ENCODE measurements around the gene BAD. TPM values are rescaled to one million over a fixed set of nuclear protein-coding genes. Genes with fewer than 3 reads are reported as not detected.

BAD gene
- total RNA-seq, 1 experiment from 2014 or later, result 50.5 TPM

- ChIA-PET POLR2A (no interaction called here), CTCF (no interaction called here)
- peaks cover 9% of the 10 kb centered on the region for H3K27me3 Mint-ChIP-seq (ENCODE audit: insufficient read depth, unreplicated experiment)
- no TSS peak for BruUV-seq (replicated peaks)
- no peaks in the 10 kb centered on the region for H3K36me3 ChIP-seq (ENCODE audit: control insufficient read depth, insufficient read depth, low read length)
- TF ChIP-seq CTCF (IDR thresholded peaks at IDR 0.05; ENCODE audit: insufficient read depth in 1 of 2, low read depth in 1 of 2, low read length in 1 of 2, severe bottlenecking in 1 of 2, unreplicated experiment in 1 of 2), result no peak
- peaks cover 9% of the 10 kb centered on the region for H3K4me1 Mint-ChIP-seq (ENCODE audit: low read depth, unreplicated experiment)
- H3K9me3 ChIP-seq, result no peaks in the 10 kb centered on the region
- H3K4me1 ChIP-seq, result peaks cover 12% of the 10 kb centered on the region
- H3K9me3 Mint-ChIP-seq (ENCODE audit: unreplicated experiment), result no peaks in the 10 kb centered on the region
- peaks cover 17% of the 10 kb centered on the region for H3K36me3 Mint-ChIP-seq (ENCODE audit: insufficient read depth, unreplicated experiment)
- no peak overlapping the region for H3K4me3 Mint-ChIP-seq (ENCODE audit: unreplicated experiment)
- H3K4me3 ChIP-seq (ENCODE audit: low read depth, low read length), result no peak overlapping the region
- no peaks in the 10 kb centered on the region; the same call in 1 of the 2 replicates for H3K27me3 ChIP-seq (replicated peaks; ENCODE audit: control insufficient read depth, insufficient read depth, low read length)
- intact Hi-C loops (cut with micrococcal nuclease; ENCODE audit: unreplicated experiment), result no loop called here
- H3K27ac Mint-ChIP-seq (ENCODE audit: unreplicated experiment), result no peak overlapping the region
- no peak for DNase-seq
These were observed 3.3 kb upstream of the BAD start for GRCh38 chr11:64287676-64288352.

- POLR2A ChIA-PET, result no interaction called here
These were observed 2.3 kb upstream of the BAD start for GRCh38 chr11:64286801-64287159.

More at GRCh38 chr11:64286801-64287159, 2.3 kb upstream of the BAD start:
- TF ChIP-seq CTCF (IDR thresholded peaks at IDR 0.05; ENCODE audit: insufficient read depth in 1 of 2, low read depth in 1 of 2, low read length in 1 of 2, severe bottlenecking in 1 of 2, unreplicated experiment in 1 of 2), result no peak
- peak overlapping the region; percentile 54 for H3K27ac Mint-ChIP-seq (ENCODE audit: unreplicated experiment)
- H3K36me3 ChIP-seq (ENCODE audit: control insufficient read depth, insufficient read depth, low read length), result no peaks in the 10 kb centered on the region; the same call in 1 of the 2 replicates
- no TSS peak for BruUV-seq (replicated peaks)
- peaks cover 9% of the 10 kb centered on the region for H3K4me1 Mint-ChIP-seq (ENCODE audit: low read depth, unreplicated experiment)
- H3K27me3 ChIP-seq (replicated peaks; ENCODE audit: control insufficient read depth, insufficient read depth, low read length), result no peaks in the 10 kb centered on the region
- intact Hi-C loops (cut with micrococcal nuclease; ENCODE audit: unreplicated experiment), result no loop called here
- peaks cover 17% of the 10 kb centered on the region for H3K36me3 Mint-ChIP-seq (ENCODE audit: insufficient read depth, unreplicated experiment)
- peaks cover 11% of the 10 kb centered on the region for H3K4me1 ChIP-seq
- peaks cover 5% of the 10 kb centered on the region for H3K27me3 Mint-ChIP-seq (ENCODE audit: insufficient read depth, unreplicated experiment)
- H3K9me3 ChIP-seq, result no peaks in the 10 kb centered on the region
- DNase-seq, result peak in 1 of 2 experiments; percentile 26
- H3K4me3 ChIP-seq (ENCODE audit: low read depth, low read length), result no peak overlapping the region
- peak overlapping the region; percentile 82 for H3K4me3 Mint-ChIP-seq (ENCODE audit: unreplicated experiment)
- CTCF ChIA-PET, result no interaction called here
- H3K9me3 Mint-ChIP-seq (ENCODE audit: unreplicated experiment), result no peaks in the 10 kb centered on the region

Data from Caco-2 (cell line).